Measurements from ENCODE around the gene CENATAC.
A peak's percentile ranks its signal among the peaks of the same experiment; 100 is the strongest.

The CENATAC gene

DNA sequence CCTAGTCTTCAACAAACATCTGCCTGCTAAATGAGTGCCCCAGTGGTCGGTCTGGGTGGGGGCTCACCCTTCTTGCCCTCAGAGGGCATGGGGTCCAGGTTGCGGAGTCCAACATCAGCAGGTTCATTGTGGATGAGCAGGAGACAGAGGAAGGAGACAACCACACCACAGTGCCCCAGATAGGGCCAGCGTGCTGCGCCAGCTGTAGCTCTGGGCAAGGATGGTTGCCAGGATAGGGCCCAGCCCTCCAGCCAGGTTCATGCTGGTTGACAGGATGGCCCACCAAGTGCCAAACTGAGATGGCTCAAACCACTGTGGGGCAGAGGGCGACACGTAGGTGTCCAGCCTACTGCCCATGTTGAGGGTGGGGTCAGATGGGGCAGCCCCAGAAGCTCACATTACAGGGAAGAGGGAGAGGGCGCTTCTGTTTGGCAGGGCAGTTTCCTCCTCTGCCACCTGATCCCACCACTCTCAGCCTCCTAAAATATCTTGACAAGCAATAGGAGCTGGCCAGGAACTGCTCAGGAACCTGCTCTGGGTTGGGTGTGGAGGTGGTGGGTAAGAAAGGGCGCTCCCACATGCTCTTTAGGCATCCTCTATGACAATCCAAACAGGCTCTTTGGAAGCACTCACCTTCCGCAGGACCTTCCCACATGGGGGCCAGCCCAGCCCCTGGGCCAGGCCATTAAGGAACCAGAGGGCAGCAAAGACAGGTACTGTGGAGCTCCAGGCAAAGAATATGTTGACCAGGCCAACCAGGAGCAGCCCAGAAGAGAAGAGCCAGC is 29.8 kb downstream of the CENATAC start:
- no peak overlapping the region for H3K27ac ChIP-seq
- H3K27me3 ChIP-seq (replicated peaks): no peaks in the 10 kb centered on the region
- no peak for DNase-seq
- in situ Hi-C loops (cut with HindIII; ENCODE audit: low pct_ligation_motif_present, low sequenced_read_pairs): no loop called here
- H3K36me3 ChIP-seq (replicated peaks): peaks cover 14% of the 10 kb centered on the region
- TF ChIP-seq, protein P1, sequence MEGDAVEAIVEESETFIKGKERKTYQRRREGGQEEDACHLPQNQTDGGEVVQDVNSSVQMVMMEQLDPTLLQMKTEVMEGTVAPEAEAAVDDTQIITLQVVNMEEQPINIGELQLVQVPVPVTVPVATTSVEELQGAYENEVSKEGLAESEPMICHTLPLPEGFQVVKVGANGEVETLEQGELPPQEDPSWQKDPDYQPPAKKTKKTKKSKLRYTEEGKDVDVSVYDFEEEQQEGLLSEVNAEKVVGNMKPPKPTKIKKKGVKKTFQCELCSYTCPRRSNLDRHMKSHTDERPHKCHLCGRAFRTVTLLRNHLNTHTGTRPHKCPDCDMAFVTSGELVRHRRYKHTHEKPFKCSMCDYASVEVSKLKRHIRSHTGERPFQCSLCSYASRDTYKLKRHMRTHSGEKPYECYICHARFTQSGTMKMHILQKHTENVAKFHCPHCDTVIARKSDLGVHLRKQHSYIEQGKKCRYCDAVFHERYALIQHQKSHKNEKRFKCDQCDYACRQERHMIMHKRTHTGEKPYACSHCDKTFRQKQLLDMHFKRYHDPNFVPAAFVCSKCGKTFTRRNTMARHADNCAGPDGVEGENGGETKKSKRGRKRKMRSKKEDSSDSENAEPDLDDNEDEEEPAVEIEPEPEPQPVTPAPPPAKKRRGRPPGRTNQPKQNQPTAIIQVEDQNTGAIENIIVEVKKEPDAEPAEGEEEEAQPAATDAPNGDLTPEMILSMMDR (IDR thresholded peaks at IDR 0.05; ENCODE audit: low read depth, low read length, missing control alignments): no peak
- H3K4me3 ChIP-seq (ENCODE audit: low read depth, low read length): no peak overlapping the region

- H3K27me3 ChIP-seq (replicated peaks): no peaks in the 10 kb centered on the region
- in situ Hi-C loops (cut with HindIII; ENCODE audit: low pct_ligation_motif_present, low sequenced_read_pairs): no loop called here
- no peak for DNase-seq
- peaks cover 14% of the 10 kb centered on the region for H3K36me3 ChIP-seq (replicated peaks)
- TF ChIP-seq, protein P1 (IDR thresholded peaks at IDR 0.05; ENCODE audit: low read depth, low read length, missing control alignments): no peak
- no peak overlapping the region for H3K27ac ChIP-seq
- H3K4me3 ChIP-seq (ENCODE audit: low read depth, low read length): no peak overlapping the region
These were observed 30.6 kb downstream of the CENATAC start for GRCh38 chr11:119028346-119029068.

- H3K27me3 ChIP-seq (replicated peaks): no peaks in the 10 kb centered on the region
- peaks cover 14% of the 10 kb centered on the region for H3K36me3 ChIP-seq (replicated peaks)
- H3K4me3 ChIP-seq (ENCODE audit: low read depth, low read length): no peak overlapping the region
- no peak overlapping the region for H3K27ac ChIP-seq
- TF ChIP-seq, protein P1 (IDR thresholded peaks at IDR 0.05; ENCODE audit: low read depth, low read length, missing control alignments): no peak
- in situ Hi-C loops (cut with HindIII; ENCODE audit: low pct_ligation_motif_present, low sequenced_read_pairs): no loop called here
- no peak for DNase-seq
These were observed 31.1 kb downstream of the CENATAC start for GRCh38 chr11:119029069-119029339.

- in situ Hi-C loops (cut with HindIII; ENCODE audit: low pct_ligation_motif_present, low sequenced_read_pairs): no loop called here
- H3K27ac ChIP-seq: no peak overlapping the region
- no peak for DNase-seq
- H3K4me3 ChIP-seq (ENCODE audit: low read depth, low read length): peak overlapping the region; percentile 88
- TF ChIP-seq, protein P1 (IDR thresholded peaks at IDR 0.05; ENCODE audit: low read depth, low read length, missing control alignments): no peak
- H3K36me3 ChIP-seq (replicated peaks): peaks cover 12% of the 10 kb centered on the region
- H3K27me3 ChIP-seq (replicated peaks): no peaks in the 10 kb centered on the region
These were observed 31.5 kb downstream of the CENATAC start for GRCh38 chr11:119029340-119030028.

GRCh38 chr11:119030029-119030328 is 32.0 kb downstream of the CENATAC start:
- Histone ChIP-seq H3K27ac (no peak overlapping the region), H3K27me3 (replicated peaks) (no peaks in the 10 kb centered on the region), H3K4me3 (ENCODE audit: low read depth, low read length) (peak overlapping the region; percentile 88), H3K36me3 (replicated peaks) (peaks cover 7% of the 10 kb centered on the region)
- TF ChIP-seq, protein P1 (IDR thresholded peaks at IDR 0.05; ENCODE audit: low read depth, low read length, missing control alignments): no peak
- DNase-seq: no peak
- in situ Hi-C loops (cut with HindIII; ENCODE audit: low pct_ligation_motif_present, low sequenced_read_pairs): no loop called here

Data from brain microvascular endothelial cell (primary cell).